Spinal cord (tissue), 10 donors: ENCODE measurements around the gene UPK2. TPM values are rescaled to one million over a fixed set of nuclear protein-coding genes. Genes with fewer than 3 reads are reported as not detected.

Experiments used
- DNase-seq, 6 donors: peaks; one replicate each; pipeline versions ENCODE4 v3.0.0 to v3.0.0-alpha.2; 2013 to 2015; ENCODE audit warnings: low spot score in 6 of 6, low read depth in 4 of 6
- H3K27ac ChIP-seq: one replicate; pipeline ENCODE4 v1.5.1; 2013; ENCODE audit warnings: low read depth, low read length, control low read depth
- H3K27me3 ChIP-seq: one replicate; pipeline ENCODE4 v1.6.1; 2013; ENCODE audit warnings: low read length; ENCODE audit not compliant: control insufficient read depth, insufficient read depth
- H3K36me3 ChIP-seq: one replicate; pipeline ENCODE4 v1.6.1; 2013; ENCODE audit warnings: low read length; ENCODE audit not compliant: control insufficient read depth, insufficient read depth
- H3K4me1 ChIP-seq: one replicate; pipeline ENCODE4 v1.6.1; 2013; ENCODE audit warnings: low read length; ENCODE audit not compliant: control insufficient read depth, insufficient read depth
- H3K4me3 ChIP-seq: one replicate; pipeline ENCODE4 v1.5.1; 2013; ENCODE audit warnings: low read depth, low read length, control low read depth
- H3K9me3 ChIP-seq: one replicate; pipeline ENCODE4 v1.6.1; 2013; ENCODE audit warnings: low read length; ENCODE audit not compliant: control insufficient read depth, insufficient read depth
- WGBS: methylation state at CpG from one replicate; pipeline ENCODE4 v1.1.5; 2013; ENCODE audit warnings: missing lambda C conversion rate; ENCODE audit not compliant: insufficient coverage; 5-methylcytosine and 5-hydroxymethylcytosine counted together
- polyA plus RNA-seq, 2 donors: library from polyadenylated mRNA; unstranded; fragments of 120-200 nt; gene quantifications; one replicate each; pipeline ENCODE4 v1.2.1, GENCODE V29; 2013; ENCODE audit not compliant: insufficient read length in 2 of 2
- small RNA-seq: library from RNA; depleted of rRNA; stranded (forward); fragments of <200 nt; gene quantifications from one replicate; pipeline ENCODE3, GENCODE V24; 2014; ENCODE audit warnings: low replicate concordance
- total RNA-seq, 2 donors: library from RNA; depleted of rRNA in 1 of 2; stranded (reverse); fragments of 120-200 nt in 1 of 2; fragments of >200 nt in 1 of 2; gene quantifications; one replicate each; pipeline versions ENCODE4 v1.2.3 to v1.2.4, GENCODE V29; 2013 to 2014
- donor health status: healthy.

Gene UPK2
- total and polyA plus RNA-seq, 4 donors = 0.17 to 3.5 (median 3.3) TPM; not detected in 1

DNA sequence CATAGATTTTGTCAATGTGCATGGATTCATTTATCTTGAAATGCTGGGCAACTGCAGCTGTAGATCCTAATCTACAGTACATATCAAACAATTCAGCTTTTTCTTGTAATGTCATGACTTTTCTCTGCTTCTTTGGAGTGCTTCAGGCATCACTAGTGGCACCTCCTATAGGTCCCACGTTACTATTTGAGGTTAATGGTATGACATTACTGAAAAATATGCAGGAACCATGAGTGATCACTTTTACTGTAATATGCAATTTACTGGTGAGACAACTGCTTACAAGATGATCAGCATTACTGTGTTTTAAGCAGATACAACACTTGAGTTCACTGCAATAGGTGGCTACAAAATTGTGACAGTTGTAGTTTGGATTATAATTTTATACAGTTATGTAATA is 44.8 kb downstream of the UPK2 start:
- no peaks in the 10 kb centered on the region for H3K27me3 ChIP-seq
- 83% methylated on average over 1 of the region's 1 CpG for WGBS
- no peak for DNase-seq
- H3K27ac ChIP-seq = no peak overlapping the region
- H3K36me3 ChIP-seq = peaks cover 44% of the 10 kb centered on the region
- H3K4me3 ChIP-seq = no peak overlapping the region
- H3K9me3 ChIP-seq = no peaks in the 10 kb centered on the region
- H3K4me1 ChIP-seq = peaks cover 20% of the 10 kb centered on the region

DNA sequence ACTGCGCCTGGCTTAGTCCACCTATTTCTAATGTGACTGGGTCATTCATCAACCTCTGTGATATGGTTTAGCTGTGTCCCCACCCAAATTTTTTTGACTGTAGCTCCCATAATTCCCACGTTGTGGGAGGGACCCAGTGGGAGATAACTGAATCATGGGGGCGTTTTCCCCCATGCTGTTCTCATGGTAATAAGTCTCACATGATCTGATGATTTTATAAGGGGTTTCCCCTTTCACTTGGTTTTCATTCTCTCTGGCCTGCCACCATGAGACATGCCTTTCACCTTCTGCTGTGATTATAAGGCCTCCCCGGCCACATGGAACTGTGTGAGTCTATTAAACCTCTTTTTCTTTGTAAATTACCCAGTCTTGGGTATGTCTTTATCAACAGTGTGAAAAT is 50.6 kb downstream of the UPK2 start:
- no peak for DNase-seq
- Histone ChIP-seq H3K27me3 (no peaks in the 10 kb centered on the region), H3K4me1 (no peaks in the 10 kb centered on the region), H3K27ac (no peak overlapping the region), H3K9me3 (no peaks in the 10 kb centered on the region), H3K4me3 (no peak overlapping the region), H3K36me3 (peaks cover 70% of the 10 kb centered on the region)
- no CpG with 5 or more reads among the region's 4 CpGs for whole genome bisulfite sequencing

Small RNAs within 50 kb of the gene (small RNA-seq; reads per million reads assigned to genes)
- gene AP003392.2 = not detected
- not detected for gene MIR4492
- gene RF00017 = not detected
- not detected for gene RF00019
- not detected for gene RN7SL688P

Other genes starting within 250 kb of the UPK2 start
- 100 to 1,000 TPM; 145 to 230 TPM for gene DDX6, start 165.1 kb upstream of the UPK2 start, total RNA-seq
- gene DDX6, start 165.1 kb upstream of the UPK2 start, polyA plus RNA-seq = 100 to 1,000 TPM in 1 of 2 donors, 10 to 100 TPM in 1; 99.6 to 126 TPM
- not detected for gene CXCR5, start 72.4 kb upstream of the UPK2 start, total RNA-seq
- not detected for gene CXCR5, start 72.4 kb upstream of the UPK2 start, polyA plus RNA-seq
- 10 to 100 TPM; 11.0 to 15.0 TPM for gene BCL9L, start 30.4 kb upstream of the UPK2 start, total RNA-seq
- gene BCL9L, start 30.4 kb upstream of the UPK2 start, polyA plus RNA-seq = 10 to 100 TPM; 47.8 to 51.5 TPM
- gene FOXR1, start 15.5 kb downstream of the UPK2 start, total RNA-seq = not detected
- under 1 TPM; 0.67 to 0.68 TPM for gene FOXR1, start 15.5 kb downstream of the UPK2 start, polyA plus RNA-seq
- gene CENATAC, start 41.8 kb downstream of the UPK2 start, total RNA-seq = 10 to 100 TPM; 25.6 to 37.5 TPM
- gene CENATAC, start 41.8 kb downstream of the UPK2 start, polyA plus RNA-seq = 10 to 100 TPM; 33.5 to 66.9 TPM
- 1,000 to 10,000 TPM in 1 of 2 donors, 100 to 1,000 TPM in 1; 451 to 1,390 TPM for gene RPS25, start 62.0 kb downstream of the UPK2 start, total RNA-seq
- gene RPS25, start 62.0 kb downstream of the UPK2 start, polyA plus RNA-seq = 100 to 1,000 TPM; 677 to 714 TPM
- 10 to 100 TPM; 61.3 to 97.4 TPM for gene TRAPPC4, start 62.5 kb downstream of the UPK2 start, total RNA-seq
- 100 to 1,000 TPM; 108 to 145 TPM for gene TRAPPC4, start 62.5 kb downstream of the UPK2 start, polyA plus RNA-seq
- gene SLC37A4, start 74.6 kb downstream of the UPK2 start, total RNA-seq = 10 to 100 TPM in 1 of 2 donors, 1 to 10 TPM in 1; 8.1 to 16.8 TPM
- 10 to 100 TPM; 21.5 to 26.1 TPM for gene SLC37A4, start 74.6 kb downstream of the UPK2 start, polyA plus RNA-seq
- gene HYOU1, start 100.9 kb downstream of the UPK2 start, total RNA-seq = 10 to 100 TPM; 70.8 to 84.5 TPM
- 10 to 100 TPM; 90.3 to 93.9 TPM for gene HYOU1, start 100.9 kb downstream of the UPK2 start, polyA plus RNA-seq
- gene VPS11, start 111.5 kb downstream of the UPK2 start, total RNA-seq = 10 to 100 TPM; 28.1 to 43.1 TPM
- 10 to 100 TPM; 56.2 to 57.8 TPM for gene VPS11, start 111.5 kb downstream of the UPK2 start, polyA plus RNA-seq
- gene HMBS, start 128.6 kb downstream of the UPK2 start, total RNA-seq = 10 to 100 TPM in 1 of 2 donors, 1 to 10 TPM in 1; 4.0 to 15.7 TPM
- gene HMBS, start 128.6 kb downstream of the UPK2 start, polyA plus RNA-seq = 10 to 100 TPM; 23.0 to 31.1 TPM
- 10 to 100 TPM; 12.9 to 23.0 TPM for gene DPAGT1, start 145.6 kb downstream of the UPK2 start, total RNA-seq
- 10 to 100 TPM; 41.3 to 44.3 TPM for gene DPAGT1, start 145.6 kb downstream of the UPK2 start, polyA plus RNA-seq
- gene C2CD2L, start 151.0 kb downstream of the UPK2 start, total RNA-seq = 10 to 100 TPM in 1 of 2 donors, 1 to 10 TPM in 1; 9.7 to 12.6 TPM
- 10 to 100 TPM; 33.5 to 35.3 TPM for gene C2CD2L, start 151.0 kb downstream of the UPK2 start, polyA plus RNA-seq
- gene HINFP, start 165.3 kb downstream of the UPK2 start, total RNA-seq = 10 to 100 TPM; 15.5 to 22.9 TPM
- gene HINFP, start 165.3 kb downstream of the UPK2 start, polyA plus RNA-seq = 10 to 100 TPM; 26.2 to 38.4 TPM
- 1 to 10 TPM; 2.1 to 5.6 TPM for gene ABCG4, start 192.8 kb downstream of the UPK2 start, total RNA-seq
- 10 to 100 TPM; 11.8 to 16.9 TPM for gene ABCG4, start 192.8 kb downstream of the UPK2 start, polyA plus RNA-seq
- 10 to 100 TPM in 1 of 2 donors, 1 to 10 TPM in 1; 8.9 to 15.6 TPM for gene NLRX1, start 212.4 kb downstream of the UPK2 start, total RNA-seq
- gene NLRX1, start 212.4 kb downstream of the UPK2 start, polyA plus RNA-seq = 10 to 100 TPM in 1 of 2 donors, 1 to 10 TPM in 1; 9.5 to 10.2 TPM
- under 1 TPM in 1 of 2 donors, not detected in 1; 0.28 TPM for gene NHERF4, start 229.2 kb downstream of the UPK2 start, total RNA-seq
- gene NHERF4, start 229.2 kb downstream of the UPK2 start, polyA plus RNA-seq = 1 to 10 TPM in 1 of 2 donors, under 1 TPM in 1; 0.29 to 1.1 TPM